ENCODE data around the gene CTNNA2.

Gene CTNNA2

GRCh38 chr2:80354858-80355257, 842.0 kb downstream of the CTNNA2 start:
- DNase-seq: no peak

GRCh38 chr2:80361904-80362303, 849.1 kb downstream of the CTNNA2 start:
- no peak for DNase-seq

- DNase-seq: no peak
These were observed 850.5 kb downstream of the CTNNA2 start for GRCh38 chr2:80363330-80363729.

DNA sequence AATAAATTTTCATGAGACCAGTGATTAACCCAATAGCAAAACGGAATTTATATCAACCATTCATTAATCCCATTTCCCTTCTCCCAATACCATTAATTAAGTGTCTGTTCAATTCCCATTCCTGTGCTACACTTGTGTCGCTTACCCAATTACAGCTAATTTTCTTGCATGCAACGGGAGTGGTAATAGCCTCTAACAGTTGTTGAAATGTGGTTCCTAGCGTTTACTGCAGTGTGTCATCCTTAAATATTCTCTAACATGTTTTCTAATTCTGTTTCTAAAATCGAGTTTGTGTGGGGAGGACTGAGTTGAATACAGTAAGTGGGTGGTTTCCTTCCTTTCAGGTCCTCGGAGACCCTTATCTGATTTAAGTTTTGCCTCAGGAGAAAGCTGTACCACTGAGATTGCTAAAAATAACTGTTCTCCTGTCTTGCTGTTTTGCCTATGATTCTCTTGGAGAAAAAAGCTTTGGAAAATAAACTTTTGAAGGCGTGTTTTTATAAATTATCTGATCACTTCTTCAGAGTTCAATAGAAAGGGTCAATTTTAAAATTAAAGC, 851.0 kb downstream of the CTNNA2 start:
- DNase-seq: no peak

GRCh38 chr2:80364524-80365212, 851.8 kb downstream of the CTNNA2 start:
- no peak for DNase-seq

DNA sequence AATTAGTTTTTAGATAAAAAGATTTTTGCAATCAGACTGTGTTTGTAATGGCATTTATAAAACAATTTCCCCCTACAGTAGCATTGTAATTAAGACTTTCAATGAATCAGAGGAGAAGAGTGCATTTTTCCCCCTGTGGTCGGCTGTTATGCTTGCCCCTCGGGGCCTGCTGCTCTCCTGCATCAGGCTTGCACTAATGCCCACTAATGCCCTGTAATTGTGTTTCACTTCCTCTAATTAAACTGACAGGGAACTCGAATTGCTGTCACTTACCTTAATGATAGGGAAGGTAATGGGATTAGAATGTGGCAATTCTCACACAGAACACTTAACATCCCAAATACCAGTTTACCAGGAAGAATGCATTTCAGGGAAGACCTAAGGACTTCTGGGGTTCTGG, 852.9 kb downstream of the CTNNA2 start:
- no peak for DNase-seq

GRCh38 chr2:80370375-80371009, 857.6 kb downstream of the CTNNA2 start:
- DNase-seq: no peak

- no peak for DNase-seq
These were observed 861.3 kb downstream of the CTNNA2 start for GRCh38 chr2:80374105-80374504.

DNA sequence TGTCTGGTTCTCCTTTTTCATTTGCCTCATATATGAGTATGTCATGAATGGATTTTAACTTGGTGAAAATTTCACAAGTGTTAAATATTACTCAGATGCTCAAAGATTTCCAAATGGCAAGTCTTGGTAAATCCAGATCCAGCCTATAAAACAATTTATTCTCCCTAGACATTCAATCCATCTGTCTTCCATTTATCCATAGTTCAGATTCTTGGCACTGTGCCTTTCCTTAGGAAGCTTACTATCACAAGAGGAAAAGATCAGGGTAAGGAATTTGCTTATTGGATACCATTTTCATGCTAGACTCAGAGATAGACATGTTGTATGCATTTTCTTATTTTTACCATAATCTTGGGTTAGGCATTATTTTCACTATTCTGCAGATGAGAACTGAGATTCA, 864.2 kb downstream of the CTNNA2 start:
- DNase-seq: no peak

DNA sequence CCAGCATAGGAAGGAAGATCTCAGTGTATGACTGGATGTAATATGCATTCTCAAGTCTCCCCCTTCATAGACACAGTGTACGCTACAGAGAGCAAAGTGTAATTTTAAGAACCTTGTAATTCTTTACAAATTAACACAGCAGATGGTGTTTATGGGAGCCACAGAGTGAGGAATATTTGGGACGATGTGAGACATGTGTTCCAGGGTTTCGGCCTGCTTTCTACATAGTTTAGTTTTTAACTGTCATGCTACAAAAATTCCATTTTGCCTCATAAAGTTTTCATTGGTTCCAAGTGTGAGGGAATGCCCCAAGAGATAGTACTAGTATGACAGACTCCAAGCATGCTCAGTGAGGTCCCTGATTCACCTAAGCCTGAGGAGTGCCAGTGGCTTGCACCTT, 867.9 kb downstream of the CTNNA2 start:
- no peak for DNase-seq

GRCh38 chr2:80381666-80382065, 868.8 kb downstream of the CTNNA2 start:
- no peak for DNase-seq

DNA sequence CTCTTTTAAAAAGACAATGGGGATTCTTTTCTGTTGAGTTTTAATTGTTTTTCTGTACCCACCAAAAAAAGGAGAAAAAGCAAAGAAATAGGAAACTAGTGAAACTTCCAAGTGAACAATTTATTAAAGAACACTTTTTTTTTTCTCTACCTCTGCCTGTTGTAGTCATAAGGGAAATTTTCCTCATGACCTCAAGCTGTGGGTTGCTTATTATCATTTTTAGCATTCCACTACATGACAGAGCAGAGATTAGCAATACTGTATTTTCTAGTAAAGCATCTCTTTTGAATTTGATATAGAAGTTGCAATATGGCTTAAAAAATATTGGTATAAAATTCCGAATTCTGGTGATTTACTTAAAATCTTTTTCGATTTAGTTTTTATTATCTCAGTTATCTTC, 879.6 kb downstream of the CTNNA2 start:
- DNase-seq: no peak

GRCh38 chr2:80393991-80394390, 881.1 kb downstream of the CTNNA2 start:
- no peak for DNase-seq

- no peak for DNase-seq
These were observed 882.4 kb downstream of the CTNNA2 start for GRCh38 chr2:80395251-80395650.

- DNase-seq: no peak
These were observed 883.4 kb downstream of the CTNNA2 start for GRCh38 chr2:80396276-80396675.

DNA sequence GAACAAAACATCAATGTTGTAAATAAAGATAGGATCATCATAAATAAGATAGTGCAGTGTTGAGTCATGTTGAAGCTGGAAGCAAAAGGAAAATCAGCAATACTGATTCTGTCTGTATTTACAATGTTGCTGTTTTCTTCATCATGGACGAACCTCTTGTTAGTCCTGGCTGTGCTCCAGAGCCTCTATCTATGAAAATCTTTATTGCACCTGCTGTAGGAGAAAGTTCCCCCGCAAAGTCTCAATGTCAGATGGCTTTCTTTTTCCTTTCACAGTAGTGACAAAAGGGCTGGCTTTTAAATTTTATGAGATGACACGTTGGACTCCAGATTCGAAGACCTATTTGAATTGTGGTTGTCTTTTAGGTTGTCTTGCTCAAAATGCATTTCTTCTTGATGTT, 890.2 kb downstream of the CTNNA2 start:
- DNase-seq: no peak

GRCh38 chr2:80407377-80407776, 894.5 kb downstream of the CTNNA2 start:
- DNase-seq: no peak

DNA sequence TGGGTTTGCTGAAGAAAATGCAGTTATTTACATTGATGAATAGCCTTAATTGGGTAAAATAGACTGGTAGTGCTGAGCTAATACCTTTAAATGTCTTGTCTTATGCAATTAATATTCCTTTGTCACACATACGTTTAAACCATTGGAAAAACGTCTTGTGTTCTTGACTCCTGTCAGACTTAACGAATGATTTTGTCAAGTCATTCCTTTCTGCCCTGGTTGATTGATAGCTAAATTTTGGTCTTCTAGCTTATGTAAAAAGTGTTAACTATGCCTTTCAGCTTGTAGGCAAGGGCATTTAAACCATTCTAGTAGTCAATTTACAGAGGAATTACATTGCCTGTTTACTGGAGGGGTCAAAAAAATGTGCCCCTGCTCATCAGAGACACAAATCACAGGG, 897.5 kb downstream of the CTNNA2 start:
- DNase-seq: no peak

DNA sequence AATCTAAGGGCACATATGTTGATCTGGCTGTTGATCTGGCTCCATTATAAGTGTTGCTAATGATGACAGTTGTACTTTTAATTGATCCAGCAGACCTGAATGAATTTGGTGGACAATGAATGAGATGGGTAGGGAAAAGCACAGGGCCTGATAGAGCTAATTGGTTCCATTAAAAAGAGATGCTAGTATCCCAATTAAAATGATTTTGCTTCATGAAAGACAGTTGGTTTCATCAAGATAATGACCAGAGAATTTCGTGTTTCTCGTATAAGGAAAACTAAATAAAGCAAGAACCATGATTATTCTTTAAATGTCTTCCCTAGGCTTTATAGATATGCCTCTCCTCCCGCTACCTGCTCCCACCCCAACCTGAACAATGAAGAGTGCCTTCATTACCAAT, 900.3 kb downstream of the CTNNA2 start:
- no peak for DNase-seq

DNA sequence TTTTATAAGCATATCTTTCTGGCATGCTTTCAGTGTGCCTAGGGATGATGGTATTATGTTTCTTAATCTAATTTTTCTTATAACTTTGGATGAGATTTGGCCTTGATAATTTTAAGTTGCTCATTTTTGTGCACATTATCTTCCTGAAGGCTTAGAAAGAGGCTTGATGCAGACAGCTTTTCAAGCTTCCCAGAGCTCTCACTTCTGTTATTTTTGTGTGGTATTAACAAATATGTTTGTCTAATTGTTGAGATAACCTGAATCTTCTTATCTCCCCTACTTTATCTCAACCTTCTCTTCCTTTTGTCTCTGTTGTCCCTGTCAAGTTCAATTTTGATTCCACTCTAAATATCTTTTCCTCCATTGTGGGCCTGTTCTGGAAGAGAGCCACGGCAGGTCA, 904.9 kb downstream of the CTNNA2 start:
- no peak for DNase-seq

DNA sequence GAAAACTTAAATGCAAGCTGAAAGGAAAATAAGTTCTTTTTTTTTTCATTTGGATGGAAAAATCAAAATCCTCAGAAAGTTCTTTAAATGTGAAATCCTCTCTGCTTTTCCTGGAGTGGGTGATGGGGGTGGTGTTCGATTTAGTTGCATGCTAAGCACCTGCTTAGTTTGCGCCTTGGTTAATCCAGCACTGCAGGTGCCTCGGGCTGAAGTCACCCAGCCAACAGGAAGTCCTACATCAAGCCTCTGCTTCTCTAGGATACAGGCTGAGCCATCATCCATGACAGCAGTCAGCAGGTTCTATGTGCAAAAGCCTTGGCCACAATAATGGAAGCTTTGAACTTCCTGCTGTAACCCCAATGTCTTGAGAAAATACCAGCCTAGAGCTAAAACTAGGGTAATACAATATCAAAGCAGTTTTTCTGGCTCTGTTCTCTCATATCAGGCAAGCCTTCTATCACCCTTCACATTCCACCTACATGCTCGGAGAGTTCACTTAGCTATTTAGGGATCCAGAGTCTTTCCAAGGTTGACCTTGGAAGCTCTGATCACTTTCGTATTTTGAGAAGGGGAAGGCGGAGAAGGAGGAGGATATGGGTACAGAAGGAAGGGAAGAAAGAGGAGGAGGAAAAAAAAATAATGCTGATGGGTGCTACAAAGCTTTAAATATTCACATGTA, 907.8 kb downstream of the CTNNA2 start:
- DNase-seq: no peak

- DNase-seq: no peak
These were observed 916.4 kb downstream of the CTNNA2 start for GRCh38 chr2:80429251-80429650.

DNA sequence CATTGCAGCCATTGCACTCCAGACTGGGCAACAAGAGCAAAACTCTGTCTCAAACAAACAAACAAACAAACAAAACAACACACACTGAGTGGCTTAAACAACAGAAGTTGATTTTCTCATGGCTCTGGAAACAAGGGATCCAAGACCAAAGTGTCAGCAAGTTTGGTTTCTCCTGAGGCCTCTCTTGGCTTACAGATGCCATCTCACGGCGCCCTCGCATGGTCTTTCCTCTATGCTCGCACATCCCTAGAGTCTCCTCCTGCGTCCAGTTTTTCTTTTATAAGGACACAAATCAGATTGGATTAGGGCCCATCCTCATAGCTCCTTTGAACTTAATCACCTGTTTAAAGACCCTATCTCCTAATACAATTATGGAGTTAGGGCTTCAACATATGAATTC, 925.1 kb downstream of the CTNNA2 start:
- no peak for DNase-seq

DNA sequence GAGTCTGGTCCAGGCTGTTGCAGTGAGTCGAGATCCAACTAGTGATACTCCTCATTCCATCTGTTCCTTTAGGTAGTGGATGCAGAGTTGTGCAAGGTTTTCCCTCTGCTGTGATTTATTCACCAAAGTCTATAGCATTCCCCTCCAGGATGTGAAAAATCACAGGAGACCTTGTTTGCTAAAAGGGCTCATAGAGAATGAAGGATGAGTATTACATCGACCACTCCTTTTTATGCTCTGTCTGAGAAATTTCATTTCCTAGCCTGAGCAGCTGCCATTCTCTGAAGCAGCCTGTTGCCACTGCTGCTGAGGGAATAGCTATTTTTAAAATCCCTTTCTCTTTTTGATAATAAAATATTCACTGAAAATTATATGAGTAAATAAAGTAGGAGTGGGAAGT, 925.8 kb downstream of the CTNNA2 start:
- DNase-seq: no peak

All from activated CD4-positive, CD25-positive, alpha-beta regulatory T cell treated with anti-CD3 and anti-CD28 coated beads, Interleukin-2, amount 50 U/mL, for 72 hours (primary cell).